Measurements from ENCODE around the gene DMRT2. TPM values are rescaled to one million over a fixed set of nuclear protein-coding genes. Genes with fewer than 3 reads are reported as not detected.
A peak's percentile ranks its signal among the peaks of the same experiment; 100 is the strongest.

The DMRT2 gene
- total RNA-seq, 1 experiment from 2014 or later = not detected

GRCh38 chr9:1046639-1047572, 3.3 kb upstream of the DMRT2 start:
- no peak for DNase-seq (ENCODE audit: extremely low read depth, low read depth)

- no peak for DNase-seq (ENCODE audit: extremely low read depth, low read depth)
Measured at GRCh38 chr9:1047591-1048230, 2.4 kb upstream of the DMRT2 start.

GRCh38 chr9:1048231-1048619, 1.9 kb upstream of the DMRT2 start:
- DNase-seq (ENCODE audit: extremely low read depth, low read depth) = no peak

- DNase-seq (ENCODE audit: extremely low read depth, low read depth) = no peak
Measured at GRCh38 chr9:1048811-1049210, 1.3 kb upstream of the DMRT2 start.

- DNase-seq (ENCODE audit: extremely low read depth, low read depth) = no peak
Measured at GRCh38 chr9:1049641-1050040, 516 bp upstream of the DMRT2 start.

- DNase-seq (ENCODE audit: extremely low read depth, low read depth) = no peak
Measured at GRCh38 chr9:1051210-1051583, 1.0 kb downstream of the DMRT2 start.

GRCh38 chr9:1051584-1052275, 1.6 kb downstream of the DMRT2 start:
- DNase-seq (ENCODE audit: extremely low read depth, low read depth) = peak; percentile 6

GRCh38 chr9:1052365-1053281, 2.5 kb downstream of the DMRT2 start:
- no peak for DNase-seq (ENCODE audit: extremely low read depth, low read depth)

- DNase-seq (ENCODE audit: extremely low read depth, low read depth) = no peak
Measured at GRCh38 chr9:1053282-1053621, 3.1 kb downstream of the DMRT2 start.

GRCh38 chr9:1053986-1054425, 3.8 kb downstream of the DMRT2 start:
- DNase-seq (ENCODE audit: extremely low read depth, low read depth) = no peak

GRCh38 chr9:1055166-1055565, 5.0 kb downstream of the DMRT2 start:
- no peak for DNase-seq (ENCODE audit: extremely low read depth, low read depth)

GRCh38 chr9:1057910-1058309, 7.8 kb downstream of the DMRT2 start:
- DNase-seq (ENCODE audit: extremely low read depth, low read depth) = no peak

GRCh38 chr9:1058826-1059487, 8.8 kb downstream of the DMRT2 start:
- no peak for DNase-seq (ENCODE audit: extremely low read depth, low read depth)

- no peak for DNase-seq (ENCODE audit: extremely low read depth, low read depth)
Measured at GRCh38 chr9:1065130-1065529, 15.0 kb downstream of the DMRT2 start.

- no peak for DNase-seq (ENCODE audit: extremely low read depth, low read depth)
Measured at GRCh38 chr9:1070692-1071091, 20.5 kb downstream of the DMRT2 start.

- DNase-seq (ENCODE audit: extremely low read depth, low read depth) = no peak
Measured at GRCh38 chr9:1071730-1072129, 21.6 kb downstream of the DMRT2 start.

GRCh38 chr9:1073497-1073896, 23.3 kb downstream of the DMRT2 start:
- DNase-seq (ENCODE audit: extremely low read depth, low read depth) = no peak

- no peak for DNase-seq (ENCODE audit: extremely low read depth, low read depth)
Measured at GRCh38 chr9:1077616-1078015, 27.5 kb downstream of the DMRT2 start.

- DNase-seq (ENCODE audit: extremely low read depth, low read depth) = peak; percentile 7
Measured at GRCh38 chr9:1083325-1083913, 33.3 kb downstream of the DMRT2 start.

- DNase-seq (ENCODE audit: extremely low read depth, low read depth) = no peak
Measured at GRCh38 chr9:1085086-1085485, 34.9 kb downstream of the DMRT2 start.

Data from NCI-H460 (cell line).